Measurements from ENCODE around the gene DLG2.

Gene DLG2

DNA sequence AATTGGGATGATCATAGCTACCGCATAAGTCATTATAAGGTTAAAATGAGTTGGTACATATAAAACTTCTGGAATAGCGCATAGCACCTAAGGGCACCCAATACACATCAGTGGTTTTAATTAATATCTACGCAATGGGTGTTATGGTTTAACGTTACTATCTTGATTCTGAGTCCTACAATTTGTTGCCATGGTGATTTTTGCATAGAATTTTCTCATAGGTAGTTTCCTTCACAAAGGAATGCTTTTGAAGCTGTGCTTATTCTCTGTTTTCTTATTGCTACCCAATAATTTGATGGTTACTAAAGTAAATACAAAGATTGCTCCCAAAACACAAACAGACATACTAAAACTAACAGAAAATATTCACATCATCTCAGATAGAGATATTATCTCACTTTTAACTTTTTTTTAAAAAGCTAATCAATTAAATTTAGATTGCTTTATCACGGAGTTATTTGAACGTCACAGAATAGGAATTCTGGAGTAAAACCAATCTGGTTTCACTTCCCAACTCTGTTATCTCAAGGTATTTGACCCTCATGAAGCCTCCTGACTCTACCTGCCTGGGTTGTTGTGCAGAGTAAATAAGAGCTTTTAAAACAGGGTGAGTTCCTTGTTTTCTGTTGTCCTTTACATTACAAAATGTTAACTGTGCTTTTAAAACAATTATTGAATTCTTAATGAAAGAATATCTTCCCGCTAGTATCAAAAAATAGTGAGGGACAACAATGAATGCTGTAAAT lies 1705.5 kb downstream of the DLG2 start:
- no peak for DNase-seq (ENCODE audit: low spot score)

DNA sequence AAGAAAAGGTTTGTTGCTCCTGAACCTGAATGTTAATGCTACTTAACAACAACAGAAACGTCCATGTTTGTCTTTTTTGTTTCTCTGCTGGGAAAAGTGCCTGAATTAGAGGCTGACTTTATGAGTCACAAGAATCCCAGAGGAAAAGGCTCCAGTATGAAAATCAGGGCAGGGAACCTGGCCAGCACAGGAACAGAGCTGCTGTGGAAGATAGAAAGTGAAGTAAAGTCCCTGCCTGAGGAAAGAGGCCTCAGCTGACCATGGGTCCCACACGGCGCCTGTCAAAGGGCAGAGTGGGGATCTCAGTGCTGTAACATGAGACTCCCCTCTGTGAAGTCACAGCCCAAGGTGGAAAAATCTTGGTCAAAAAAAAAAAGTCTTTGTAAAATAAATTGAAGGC lies 1708.7 kb downstream of the DLG2 start:
- DNase-seq (ENCODE audit: low spot score): no peak

DNA sequence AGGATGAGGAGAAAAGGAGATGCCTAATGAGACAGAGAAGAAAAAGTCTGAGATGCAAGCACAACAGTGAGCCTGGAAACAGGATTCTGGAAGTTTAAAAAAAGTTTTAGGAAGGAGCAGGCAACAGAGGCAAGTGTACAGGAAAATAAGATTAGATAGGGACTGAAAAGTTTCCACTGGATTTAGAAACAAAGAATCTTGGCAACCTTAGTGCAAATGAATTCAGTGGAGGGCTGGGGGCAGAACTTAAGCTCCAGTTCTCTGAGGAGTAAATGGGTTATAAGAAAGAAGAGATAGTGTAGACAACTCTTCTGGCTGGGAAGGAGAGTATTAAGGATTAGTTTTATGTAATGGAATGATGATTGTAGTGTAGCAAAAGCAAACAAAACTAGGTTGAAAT lies 1712.1 kb downstream of the DLG2 start:
- DNase-seq (ENCODE audit: low spot score): no peak

DNA sequence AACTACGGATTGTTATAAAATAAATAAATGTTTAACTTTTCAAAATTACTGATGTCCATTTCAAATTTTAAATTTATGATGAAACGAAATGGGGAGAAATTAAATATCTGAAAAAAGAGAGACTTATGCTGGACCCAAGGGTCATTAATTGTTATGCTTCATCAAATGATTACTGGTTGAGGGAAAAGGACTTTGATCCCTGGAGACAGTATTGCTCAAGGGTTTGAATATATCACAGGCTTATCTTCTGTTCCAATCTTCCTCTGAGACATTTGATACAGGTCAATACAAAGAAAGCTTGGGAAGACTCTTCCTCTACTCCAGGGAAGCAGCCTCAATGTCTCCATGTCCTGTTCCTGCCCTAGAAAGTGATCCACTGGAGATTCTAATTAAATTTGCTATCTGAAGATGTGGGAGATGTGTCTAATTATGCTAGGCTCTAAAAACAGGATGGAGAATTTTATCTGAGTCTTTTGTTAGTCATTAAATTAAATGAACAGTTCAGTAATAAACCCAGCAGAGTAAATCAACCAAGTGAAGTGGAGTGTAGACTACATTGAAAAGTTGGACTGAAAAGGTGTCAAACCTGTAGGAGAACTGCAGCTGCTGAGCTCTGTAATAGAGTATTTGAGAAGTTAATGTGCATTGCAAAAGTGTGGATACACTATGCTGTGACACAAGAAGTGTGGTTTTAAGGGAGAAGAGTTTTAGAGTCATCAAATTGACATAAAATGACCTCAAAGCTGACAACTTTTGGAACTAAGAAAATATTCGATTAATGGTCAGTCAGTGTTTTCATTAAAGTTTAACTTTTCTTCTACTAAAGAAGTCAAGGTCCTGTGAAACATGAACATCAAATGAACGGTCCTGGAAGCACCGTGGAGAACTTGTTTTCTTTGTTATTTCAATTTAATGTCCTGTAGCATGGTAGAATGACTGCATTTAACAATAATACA lies 1717.3 kb downstream of the DLG2 start:
- DNase-seq (ENCODE audit: low spot score): no peak

DNA sequence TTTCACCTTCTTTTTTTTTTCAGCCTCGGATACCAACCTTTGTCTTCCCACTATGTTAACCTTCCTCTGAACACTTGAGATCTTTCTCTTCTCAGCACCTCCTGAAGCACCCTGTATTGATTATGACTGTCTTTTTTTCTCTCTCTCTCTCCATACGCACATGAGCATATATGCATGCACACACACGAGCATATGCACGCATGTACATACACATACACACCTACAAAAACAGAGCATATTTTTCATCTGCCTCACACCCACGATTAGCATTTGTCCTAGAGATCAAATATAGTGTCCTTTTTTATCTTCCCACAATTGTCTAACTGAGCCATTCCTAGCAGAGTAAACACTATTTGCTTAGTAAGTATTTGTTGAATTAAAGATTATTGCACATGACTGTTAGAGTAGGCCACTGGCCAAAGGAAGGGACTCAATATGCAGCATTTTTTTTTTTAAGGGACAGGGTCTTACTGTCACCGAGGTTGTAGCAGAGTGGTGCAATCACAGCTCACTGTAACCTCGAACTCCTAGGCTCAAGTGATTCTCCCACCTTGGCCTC lies 1718.8 kb downstream of the DLG2 start:
- no peak for DNase-seq (ENCODE audit: low spot score)

DNA sequence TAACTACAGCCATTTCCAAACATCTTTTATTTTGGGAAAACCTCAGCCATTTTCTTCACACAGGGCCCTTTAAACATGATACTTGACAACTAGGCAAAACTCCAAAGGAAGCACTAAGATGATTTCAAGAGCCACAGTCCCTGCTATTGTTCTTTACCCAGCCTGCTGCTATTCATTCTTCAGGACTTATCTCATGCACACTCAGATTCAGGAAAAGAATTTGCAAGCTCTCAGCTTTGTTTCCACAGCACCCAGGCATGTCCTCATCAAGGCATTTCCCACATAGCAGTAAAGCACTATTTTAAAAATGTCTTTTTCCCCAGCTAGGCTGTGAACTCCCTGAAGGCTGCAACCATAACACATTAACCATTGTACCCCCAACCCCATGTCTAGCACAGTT lies 1731.6 kb downstream of the DLG2 start:
- DNase-seq (ENCODE audit: low spot score): no peak

DNA sequence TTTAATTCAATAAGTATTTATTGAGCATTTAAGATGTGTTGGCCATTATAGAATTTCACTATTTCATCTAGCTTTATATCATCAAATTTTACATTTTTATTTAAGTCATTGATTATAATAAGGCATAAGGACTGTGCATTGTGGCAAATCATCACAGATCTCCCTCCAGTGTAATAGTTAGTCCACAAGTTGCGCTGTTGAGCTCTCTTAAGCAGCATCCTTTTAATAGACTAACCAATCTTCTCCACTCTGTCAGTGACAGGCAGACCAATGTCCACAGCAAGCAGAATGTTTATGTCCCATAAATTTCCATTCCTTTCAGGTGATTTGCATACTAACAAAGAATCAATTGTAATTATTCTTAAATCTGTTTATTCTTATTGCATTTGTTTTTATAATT lies 1745.7 kb downstream of the DLG2 start:
- DNase-seq (ENCODE audit: low spot score): no peak

DNA sequence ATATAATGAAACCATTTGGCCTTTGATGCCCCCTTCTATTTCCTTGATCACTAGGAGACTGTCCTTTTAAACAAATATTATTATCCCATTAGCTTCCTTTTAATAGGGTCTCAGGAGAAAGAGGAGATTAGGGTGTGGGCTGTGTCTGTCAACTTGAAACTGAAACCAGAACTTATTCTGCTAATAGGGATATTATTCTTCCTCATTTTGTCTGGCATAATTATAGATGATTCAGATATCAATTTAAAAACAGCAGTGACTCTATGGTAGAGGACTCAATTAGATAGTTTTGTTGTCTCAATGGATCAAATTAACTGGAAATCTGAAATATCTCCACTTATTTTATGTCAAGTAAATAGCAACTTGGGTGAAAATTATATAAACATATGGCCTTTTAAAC lies 1756.1 kb downstream of the DLG2 start:
- no peak for DNase-seq (ENCODE audit: low spot score)

DNA sequence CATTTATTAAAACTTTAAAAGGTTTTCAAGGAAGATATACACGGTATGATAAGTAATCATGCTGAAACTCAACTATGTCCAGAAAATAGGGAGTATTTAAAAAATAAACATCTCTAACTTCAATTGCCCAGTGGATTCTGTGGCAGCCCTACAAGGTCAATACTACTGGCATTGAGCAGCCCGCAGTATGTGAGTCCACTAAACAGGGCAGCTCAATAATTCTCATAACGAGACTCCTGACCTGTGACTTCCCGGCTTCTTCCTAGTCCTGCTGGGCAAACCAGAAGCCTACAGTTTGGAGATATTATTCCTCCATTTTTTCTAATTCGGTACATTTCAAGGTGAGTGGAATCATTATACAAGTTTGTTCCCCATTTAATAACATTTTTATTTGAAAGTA lies 1760.5 kb downstream of the DLG2 start:
- no peak for DNase-seq (ENCODE audit: low spot score)

DNA sequence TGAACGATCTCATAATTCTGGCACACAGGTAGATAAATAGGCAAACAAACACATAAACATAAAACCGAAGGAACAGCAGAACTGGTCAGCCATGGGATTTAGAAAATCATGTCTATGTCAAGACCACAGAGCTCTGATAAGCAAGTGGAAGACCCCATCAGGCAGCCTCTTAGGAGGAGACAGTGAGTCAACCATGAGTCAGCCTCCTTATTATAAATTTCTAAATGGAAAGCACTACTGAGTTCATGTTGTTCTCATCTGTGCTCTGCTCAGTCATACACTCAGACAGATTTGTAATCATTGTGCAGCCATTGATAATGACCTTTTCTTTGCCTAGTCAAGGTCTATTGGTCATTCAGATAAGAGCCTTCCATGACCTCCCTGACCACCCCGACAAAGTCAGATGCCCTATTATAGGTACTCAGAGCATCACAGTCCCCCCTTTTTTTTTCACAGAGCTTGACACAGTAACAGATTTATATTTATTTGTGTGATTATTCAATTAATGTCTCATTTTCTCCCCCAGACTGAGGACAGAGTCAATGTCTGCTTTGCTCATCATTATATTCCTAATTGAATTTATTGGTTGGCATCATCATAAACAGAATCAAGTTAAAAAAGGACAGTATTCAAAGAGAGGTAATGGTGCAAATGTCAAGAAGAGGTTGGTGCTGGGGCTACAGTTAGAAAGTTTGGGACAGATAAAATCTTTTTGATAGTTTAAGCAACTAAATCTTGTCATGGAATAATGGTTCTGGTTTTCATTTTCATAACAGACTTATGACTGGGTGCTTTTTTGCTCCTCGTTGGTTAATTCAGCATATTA lies 1761.3 kb downstream of the DLG2 start:
- DNase-seq (ENCODE audit: low spot score): no peak

DNA sequence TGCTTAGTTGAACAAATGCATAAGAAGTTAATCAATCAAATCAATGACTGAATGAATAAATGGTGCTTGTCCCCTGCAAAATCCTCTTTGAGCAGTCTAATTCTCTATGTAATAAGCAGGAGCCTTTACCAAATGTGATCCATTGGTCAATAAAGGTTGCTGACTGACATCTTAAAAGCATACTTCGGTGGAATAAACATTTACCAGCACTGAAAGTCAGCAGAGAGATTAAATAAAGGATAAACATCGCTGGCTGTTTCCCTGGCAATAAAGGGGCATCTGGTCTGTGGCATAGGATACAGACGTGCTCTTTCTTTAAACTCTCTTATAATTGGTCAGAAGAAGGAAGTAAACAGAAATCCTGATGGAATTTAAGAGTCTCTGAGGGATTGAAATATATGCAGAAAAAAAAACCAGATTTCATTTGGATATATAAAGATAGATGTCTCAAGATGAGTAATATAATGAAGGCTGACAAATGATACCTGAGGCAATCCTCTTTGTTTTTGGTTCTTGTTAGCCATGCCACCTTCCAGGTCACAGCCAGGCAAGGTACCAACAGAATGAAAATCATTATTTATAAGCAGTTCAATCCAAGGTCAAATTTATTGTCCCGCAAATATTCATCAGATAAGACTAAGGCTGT lies 1762.6 kb downstream of the DLG2 start:
- no peak for DNase-seq (ENCODE audit: low spot score)

DNA sequence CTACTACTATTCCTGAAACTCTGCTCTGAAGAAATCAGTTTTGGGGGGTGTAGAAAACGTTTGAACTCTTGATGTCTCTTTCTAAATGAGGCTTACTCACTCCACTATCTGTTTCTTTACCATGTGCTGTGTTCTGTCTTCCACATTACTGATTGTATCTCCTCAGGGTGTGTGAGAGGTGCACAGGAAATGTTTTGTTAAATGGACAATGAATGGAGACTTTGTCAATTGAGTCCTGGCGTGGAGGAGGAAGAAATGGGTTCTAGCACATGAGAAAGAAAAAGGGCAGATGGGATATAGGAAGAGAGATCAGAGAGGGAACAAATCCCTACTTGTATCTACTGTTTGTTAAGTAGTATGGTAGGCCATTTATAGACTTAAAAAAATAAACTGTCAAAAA lies 1763.9 kb downstream of the DLG2 start:
- DNase-seq (ENCODE audit: low spot score): no peak

DNA sequence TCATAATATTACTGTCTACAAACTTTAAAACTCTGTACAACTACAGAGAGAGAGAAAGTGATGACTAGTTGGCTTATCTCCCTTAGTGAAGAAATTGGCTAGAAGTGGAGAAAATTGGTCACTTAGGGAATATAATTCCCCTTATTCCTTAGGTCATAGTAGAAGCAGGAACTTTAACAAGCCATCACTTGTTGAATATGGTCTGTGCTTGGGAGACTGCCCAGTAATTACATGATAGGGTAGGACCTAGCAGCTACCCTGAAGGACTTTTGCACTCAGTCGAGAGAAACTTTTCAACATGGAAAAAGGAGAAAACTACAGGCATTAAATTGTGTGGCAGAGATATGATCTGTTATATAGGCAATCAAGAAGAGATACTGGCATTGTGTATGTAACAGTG lies 1764.5 kb downstream of the DLG2 start:
- no peak for DNase-seq (ENCODE audit: low spot score)

DNA sequence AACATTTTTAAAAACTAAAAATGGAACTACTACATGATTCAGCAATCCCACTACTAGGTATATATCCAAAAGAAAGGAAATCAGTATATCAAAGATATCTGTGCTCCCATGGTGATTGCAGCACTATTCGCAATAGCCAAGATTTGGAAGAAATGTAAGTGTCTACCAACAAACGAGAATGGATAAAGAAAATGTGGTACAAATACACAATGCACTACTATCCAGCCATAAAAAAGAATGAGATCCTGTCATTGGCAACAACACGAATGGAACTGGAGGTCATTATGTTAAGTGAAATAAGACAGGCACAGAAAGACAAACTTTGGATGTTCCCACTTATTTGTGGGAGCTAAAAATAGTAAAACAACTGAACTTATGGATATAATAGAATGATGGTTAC lies 1765.1 kb downstream of the DLG2 start:
- DNase-seq (ENCODE audit: low spot score): no peak

DNA sequence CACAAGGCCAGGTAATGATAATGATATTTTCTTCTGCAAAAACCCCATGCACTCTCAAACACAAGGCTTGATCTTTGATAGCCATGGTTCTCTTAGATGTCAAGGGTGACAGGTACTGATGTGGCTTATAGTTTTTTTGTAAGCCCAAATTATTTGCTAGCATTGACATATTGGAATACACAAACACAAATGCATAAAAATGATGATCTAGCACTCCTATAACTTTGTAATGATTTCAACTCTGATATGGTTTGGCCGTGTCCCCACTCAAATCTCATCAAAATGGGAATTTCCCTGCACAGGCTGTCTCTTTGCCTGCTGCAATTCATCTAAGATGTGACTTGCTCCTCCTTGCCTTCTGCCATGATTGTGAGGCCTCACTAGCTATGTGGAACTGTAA lies 1768.5 kb downstream of the DLG2 start:
- no peak for DNase-seq (ENCODE audit: low spot score)

DNA sequence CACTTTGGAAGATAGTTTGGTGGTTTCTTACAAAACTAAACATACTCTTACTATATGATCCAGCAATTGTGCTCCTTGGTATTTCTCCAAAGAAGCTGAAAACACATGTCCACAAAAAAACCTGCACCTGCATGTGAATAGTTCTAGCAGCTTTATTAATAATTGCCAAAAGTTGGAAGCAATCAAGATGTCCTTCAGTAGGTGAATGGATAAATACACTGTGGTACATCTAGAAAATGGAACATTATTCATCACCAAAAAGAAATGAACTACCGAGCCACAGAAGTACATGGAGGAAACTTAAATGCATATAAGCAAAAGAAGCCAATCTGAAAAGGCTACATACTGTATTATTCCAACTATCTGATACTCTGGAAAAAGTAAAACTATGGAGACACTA lies 1771.9 kb downstream of the DLG2 start:
- no peak for DNase-seq (ENCODE audit: low spot score)

DNA sequence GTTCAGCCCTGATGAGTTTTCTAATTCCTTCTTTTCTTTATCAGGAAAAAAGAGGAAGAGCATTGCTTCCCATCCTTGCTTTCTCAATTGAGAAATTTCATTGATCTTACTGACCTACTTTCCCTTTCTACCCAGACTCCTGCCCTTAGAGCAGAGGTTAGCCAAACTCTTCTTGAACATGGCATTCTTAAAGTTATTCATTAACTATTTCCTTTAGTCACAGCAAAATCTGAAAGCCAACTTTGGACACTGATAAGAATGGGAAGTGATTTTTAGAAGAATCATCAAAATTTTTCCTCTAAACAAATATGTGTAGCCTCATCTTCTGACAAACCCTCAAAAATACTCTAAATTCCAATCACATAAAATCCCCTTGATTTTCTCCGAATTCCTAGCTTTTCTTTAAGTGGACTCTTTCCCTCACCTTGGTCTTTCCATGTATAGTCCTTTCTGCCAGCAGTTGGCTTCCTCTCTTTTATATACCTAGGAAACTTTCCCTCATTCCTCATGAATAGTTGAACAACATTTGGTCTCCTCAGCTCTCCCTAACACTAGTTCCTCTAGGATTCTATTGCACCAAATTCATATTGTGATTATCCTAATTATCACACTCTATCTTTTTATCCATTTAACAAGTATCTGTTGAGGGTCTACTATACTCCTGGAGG lies 1774.2 kb downstream of the DLG2 start:
- DNase-seq (ENCODE audit: low spot score): no peak

DNA sequence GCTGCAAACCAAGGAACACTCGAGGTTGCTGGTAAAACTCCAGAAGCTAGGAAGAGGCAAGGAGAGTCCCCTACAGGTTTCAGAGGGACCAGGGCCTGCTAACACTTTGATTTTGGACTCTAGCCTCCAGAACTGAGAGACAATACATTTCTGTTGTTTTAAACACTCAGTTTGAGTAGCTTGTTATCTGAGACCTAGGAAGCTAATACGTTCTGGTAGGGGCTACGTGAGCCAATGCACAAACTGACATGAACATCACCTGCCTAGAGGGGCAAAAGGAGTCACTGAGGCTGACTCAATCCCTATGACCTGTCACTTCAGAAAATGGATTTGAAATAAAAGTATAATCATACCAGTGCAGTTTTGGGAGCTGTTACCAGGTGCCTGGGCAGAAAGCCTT lies 1775.1 kb downstream of the DLG2 start:
- no peak for DNase-seq (ENCODE audit: low spot score)

DNA sequence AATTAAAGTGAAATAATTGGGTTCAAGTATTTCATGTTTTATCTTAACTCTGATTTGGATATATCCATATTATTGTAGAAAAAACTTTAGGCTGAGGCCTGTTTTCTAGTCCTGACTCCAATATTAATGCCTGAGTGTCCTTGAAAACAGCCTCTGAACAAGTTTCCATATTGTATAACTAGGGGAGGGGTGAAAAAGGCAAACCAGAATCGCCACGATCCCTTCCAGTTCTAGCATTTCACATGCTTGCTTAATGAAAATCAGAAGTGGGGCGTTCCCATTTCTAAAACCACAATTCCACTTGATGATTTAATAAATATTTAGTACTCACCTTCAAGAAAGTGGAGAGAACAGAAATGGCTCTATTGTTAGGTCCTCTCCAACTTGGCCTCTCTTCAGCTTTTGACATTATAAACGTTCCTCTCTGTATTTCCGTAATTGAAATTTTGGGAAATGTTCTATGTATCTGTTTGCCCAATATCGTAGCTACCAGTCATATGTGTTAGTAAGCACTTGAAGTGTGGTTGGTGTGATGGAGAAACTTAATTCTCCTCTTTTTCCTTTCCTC lies 1779.6 kb downstream of the DLG2 start:
- DNase-seq (ENCODE audit: low spot score): no peak

DNA sequence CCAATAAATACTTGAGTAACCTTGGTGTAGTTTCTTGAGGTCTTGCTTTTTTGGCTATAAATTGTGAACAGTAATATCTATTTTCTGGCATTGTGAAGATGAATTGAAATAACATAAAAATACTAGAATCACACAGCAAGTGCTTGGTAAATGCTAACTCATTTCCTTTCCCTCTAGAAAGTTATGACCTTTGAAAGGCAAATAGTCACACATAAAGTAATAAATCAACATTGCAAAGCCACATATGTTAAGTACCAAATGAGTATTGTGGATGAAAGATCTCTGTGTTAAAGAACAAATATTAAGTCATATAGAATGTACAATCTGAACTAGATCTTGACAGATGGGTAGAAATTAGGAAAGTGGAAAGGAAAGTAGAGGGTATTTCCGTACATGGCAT lies 1781.3 kb downstream of the DLG2 start:
- DNase-seq (ENCODE audit: low spot score): no peak

DNA sequence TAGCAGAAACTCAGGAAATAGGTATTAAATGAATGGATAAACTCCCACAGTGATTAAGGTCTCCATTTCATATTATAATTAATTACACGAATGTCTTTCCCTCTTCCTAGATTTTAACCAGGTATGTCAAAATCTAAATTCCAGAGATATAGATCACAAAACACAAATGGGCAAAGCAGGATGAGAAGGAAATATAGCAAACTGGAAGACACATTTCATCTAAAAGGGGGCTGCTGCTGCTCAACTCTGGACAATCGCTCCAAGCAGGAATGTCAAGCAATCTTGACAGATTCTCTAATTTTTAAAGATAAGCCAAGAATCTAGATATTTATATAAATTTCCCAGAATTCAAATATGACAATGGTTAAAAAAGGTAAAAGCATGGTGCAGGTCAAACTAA lies 1786.8 kb downstream of the DLG2 start:
- DNase-seq (ENCODE audit: low spot score): no peak
